Ascending aorta (tissue), 2 donors: Measurements from ENCODE around the gene ATG9B. TPM values are rescaled to one million over a fixed set of nuclear protein-coding genes. Genes with fewer than 3 reads are reported as not detected.

Experiments used
- DNase-seq, 2 donors: peaks; one replicate each; pipeline ENCODE4 v3.0.0-alpha.2; 2019; ENCODE audit warnings: low spot score in 2 of 2
- H3K27ac ChIP-seq, 2 donors: fragments of 200-600 bp; sonication (generic); one replicate each; pipeline ENCODE4 v1.5.1; 2016 to 2017; ENCODE audit warnings: mild to moderate bottlenecking in 1 of 2
- H3K27me3 ChIP-seq: fragments of 200-600 bp; sonication (generic); one replicate; pipeline ENCODE4 v1.5.1; 2017
- H3K36me3 ChIP-seq, 2 donors: fragments of 200-600 bp; sonication (generic); one replicate each; pipeline ENCODE4 v1.5.1; 2016
- H3K4me1 ChIP-seq, 2 donors: fragments of 200-600 bp; sonication (generic); one replicate each; pipeline ENCODE4 v1.5.1; 2016 to 2017; ENCODE audit warnings: mild to moderate bottlenecking in 1 of 2
- H3K4me3 ChIP-seq, 2 donors: fragments of 200-600 bp; sonication (generic); one replicate each; pipeline ENCODE4 v1.5.1; 2016 to 2017; ENCODE audit warnings: mild to moderate bottlenecking in 1 of 2
- H3K9me3 ChIP-seq, 2 donors: fragments of 200-600 bp; sonication (generic); one replicate each; pipeline ENCODE4 v1.5.1; 2016
- intact Hi-C: fragments of 100-400 bp; cut with DNase I; formaldehyde crosslinking; loops from one replicate; pipeline ENCODE4 v1.15.1; 2023
- total RNA-seq: library from RNA; depleted of rRNA; stranded (reverse); fragments of >200 nt; gene quantifications from one replicate; pipeline ENCODE4 v1.1.0, GENCODE V29; 2016
- TF ChIP-seq, protein P1 (sequence below), 3 experiments: fragments of 200-600 bp in 2 of 3; fragments of 450-650 bp in 1 of 3; sonication (generic) in 2 of 3; IDR thresholded peaks; one replicate each; pipeline ENCODE4 v1.5.1; 2016 to 2019; ENCODE audit warnings: antibody characterized with exemption in 3 of 3, mild to moderate bottlenecking in 1 of 3, moderate library complexity in 1 of 3

ATG9B gene
- total RNA-seq, 1 donor from 2014 or later, result not detected

DNA sequence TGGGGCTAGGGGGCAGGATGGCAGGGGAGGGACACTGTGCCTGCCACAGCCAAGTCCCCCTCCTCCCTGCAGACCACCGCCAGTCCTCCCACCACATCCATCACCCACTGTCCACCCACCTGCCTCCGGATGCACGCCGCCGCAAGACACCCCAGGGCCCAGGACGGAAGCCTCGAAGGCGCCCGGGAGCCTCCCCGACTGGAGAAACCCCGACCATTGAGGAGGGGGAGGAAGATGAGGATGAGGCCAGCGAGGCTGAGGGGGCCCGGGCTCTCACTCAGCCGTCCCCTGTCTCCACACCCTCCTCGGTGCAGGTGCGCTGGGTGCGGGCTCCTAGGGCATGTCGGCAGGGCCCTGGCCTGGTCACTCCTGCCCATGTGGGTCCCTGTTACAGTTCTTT lies 40.2 kb upstream of the ATG9B start:
- Histone ChIP-seq H3K36me3 (peaks cover 49 to 53% of the 10 kb centered on the region in 2 donors), H3K4me3 (no peak overlapping the region), H3K4me1 (peaks cover 15 to 27% of the 10 kb centered on the region in 2 donors), H3K27me3 (no peaks in the 10 kb centered on the region), H3K27ac (no peak overlapping the region), H3K9me3 (no peaks in the 10 kb centered on the region)
- no peak for DNase-seq
- intact Hi-C loops, result loop anchor here (5.0 kb wide), 1 partner anchor 183 kb away; the partner anchor contains the start of gene SMARCD3
- TF ChIP-seq, protein P1, sequence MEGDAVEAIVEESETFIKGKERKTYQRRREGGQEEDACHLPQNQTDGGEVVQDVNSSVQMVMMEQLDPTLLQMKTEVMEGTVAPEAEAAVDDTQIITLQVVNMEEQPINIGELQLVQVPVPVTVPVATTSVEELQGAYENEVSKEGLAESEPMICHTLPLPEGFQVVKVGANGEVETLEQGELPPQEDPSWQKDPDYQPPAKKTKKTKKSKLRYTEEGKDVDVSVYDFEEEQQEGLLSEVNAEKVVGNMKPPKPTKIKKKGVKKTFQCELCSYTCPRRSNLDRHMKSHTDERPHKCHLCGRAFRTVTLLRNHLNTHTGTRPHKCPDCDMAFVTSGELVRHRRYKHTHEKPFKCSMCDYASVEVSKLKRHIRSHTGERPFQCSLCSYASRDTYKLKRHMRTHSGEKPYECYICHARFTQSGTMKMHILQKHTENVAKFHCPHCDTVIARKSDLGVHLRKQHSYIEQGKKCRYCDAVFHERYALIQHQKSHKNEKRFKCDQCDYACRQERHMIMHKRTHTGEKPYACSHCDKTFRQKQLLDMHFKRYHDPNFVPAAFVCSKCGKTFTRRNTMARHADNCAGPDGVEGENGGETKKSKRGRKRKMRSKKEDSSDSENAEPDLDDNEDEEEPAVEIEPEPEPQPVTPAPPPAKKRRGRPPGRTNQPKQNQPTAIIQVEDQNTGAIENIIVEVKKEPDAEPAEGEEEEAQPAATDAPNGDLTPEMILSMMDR (IDR thresholded peaks at IDR 0.05), result no peak

DNA sequence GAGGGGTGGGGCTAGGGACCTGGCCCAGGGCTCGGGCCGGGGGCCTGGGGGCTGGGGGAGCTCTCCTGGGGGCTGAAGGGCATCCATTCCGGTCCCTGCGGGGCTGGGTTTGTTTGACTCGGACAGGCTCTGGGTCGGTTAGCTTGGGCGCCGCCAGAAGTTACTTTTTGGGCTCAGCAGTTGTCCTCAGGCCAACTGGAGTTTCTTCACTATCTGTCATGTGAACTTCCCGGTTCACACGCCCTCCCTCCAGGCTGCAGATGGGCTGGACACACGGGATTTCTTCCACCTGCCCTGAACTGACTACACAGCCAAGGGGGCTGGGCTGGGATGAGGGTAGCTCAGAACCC lies 38.9 kb upstream of the ATG9B start:
- no peaks in the 10 kb centered on the region for H3K27me3 ChIP-seq
- peaks cover 37 to 41% of the 10 kb centered on the region in 2 donors for H3K36me3 ChIP-seq
- peak overlapping the region; percentile 25 to 41 for H3K4me3 ChIP-seq
- intact Hi-C loops, result loop anchor here (5.0 kb wide), 1 partner anchor 184 kb away; the partner anchor contains the start of gene SMARCD3
- peaks cover 15 to 36% of the 10 kb centered on the region in 2 donors for H3K4me1 ChIP-seq
- TF ChIP-seq, protein P1 (IDR thresholded peaks at IDR 0.05), result no peak
- H3K27ac ChIP-seq, result peak overlapping the region; percentile 52 to 85
- no peak for DNase-seq
- no peaks in the 10 kb centered on the region for H3K9me3 ChIP-seq

DNA sequence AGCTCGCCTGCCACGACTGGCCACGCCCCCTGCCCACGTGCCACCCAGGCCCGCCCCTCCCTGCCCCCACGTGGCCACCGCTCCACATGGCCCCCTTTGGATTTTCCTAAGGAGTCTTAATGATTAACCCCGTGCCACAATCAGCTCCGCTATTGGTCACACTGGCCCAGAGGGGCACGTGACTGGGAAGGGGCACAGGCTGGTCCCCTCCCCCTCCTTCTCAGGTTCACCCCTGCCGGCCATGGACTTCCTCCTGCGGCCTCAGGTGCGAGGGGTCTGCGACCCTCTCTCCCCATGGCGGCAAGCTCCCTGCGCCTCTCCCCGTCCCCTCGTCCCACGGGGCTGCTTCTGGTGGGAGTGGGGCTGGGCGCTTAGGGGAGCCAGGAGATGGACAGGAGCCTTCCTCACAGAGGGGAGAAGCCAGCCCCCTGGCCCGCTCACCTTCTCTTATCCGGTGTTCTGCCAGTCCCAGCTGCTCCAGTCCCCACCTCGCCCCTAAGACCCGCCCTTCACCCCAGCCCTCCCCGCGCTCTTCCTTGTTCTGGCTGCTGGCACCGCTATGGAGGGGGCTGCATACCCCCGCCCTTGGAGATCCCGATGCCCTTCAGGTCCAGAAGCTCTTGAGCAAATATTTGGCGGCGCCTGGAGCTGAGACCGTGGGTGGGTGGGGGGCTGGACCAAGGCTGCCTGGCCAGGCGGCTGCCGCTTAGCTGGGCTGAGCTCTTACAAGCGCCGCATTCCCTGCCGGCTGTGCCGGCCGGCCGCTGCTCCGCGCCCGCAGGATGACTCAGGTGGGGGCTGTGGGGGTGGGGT lies 38.3 kb upstream of the ATG9B start:
- TF ChIP-seq, protein P1 (IDR thresholded peaks at IDR 0.05), result no peak
- Histone ChIP-seq H3K36me3 (peaks cover 31 to 35% of the 10 kb centered on the region in 2 donors), H3K4me3 (peak overlapping the region; percentile 25 to 41), H3K9me3 (no peaks in the 10 kb centered on the region), H3K4me1 (peaks cover 15 to 37% of the 10 kb centered on the region in 2 donors), H3K27me3 (no peaks in the 10 kb centered on the region), H3K27ac (peak overlapping the region; percentile 85 to 95)
- intact Hi-C loops, result loop anchor here (5.0 kb wide), 1 partner anchor 185 kb away; the partner anchor contains the start of gene SMARCD3
- no peak for DNase-seq

DNA sequence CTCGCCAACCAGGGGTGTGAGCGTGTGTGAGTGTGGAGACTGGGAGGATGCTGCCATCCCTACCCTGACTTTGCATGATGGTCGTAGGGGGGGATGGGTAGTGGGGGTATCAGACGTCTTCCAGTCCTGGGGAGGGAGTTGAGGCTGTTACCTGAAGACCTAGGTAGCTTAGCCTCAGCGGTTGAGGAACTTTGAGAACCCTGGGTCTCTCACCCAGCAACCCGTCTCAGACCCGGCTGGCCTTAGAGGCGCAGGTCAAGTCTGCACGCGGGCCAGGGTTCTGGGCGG lies 37.8 kb upstream of the ATG9B start:
- Histone ChIP-seq H3K27ac (peak overlapping the region; percentile 85 to 95), H3K36me3 (peaks cover 27 to 29% of the 10 kb centered on the region in 2 donors), H3K9me3 (no peaks in the 10 kb centered on the region), H3K27me3 (no peaks in the 10 kb centered on the region), H3K4me3 (peak overlapping the region; percentile 25 to 41), H3K4me1 (peaks cover 18 to 40% of the 10 kb centered on the region in 2 donors)
- DNase-seq, result no peak
- TF ChIP-seq, protein P1 (IDR thresholded peaks at IDR 0.05), result no peak
- intact Hi-C loops, result loop anchor here (5.0 kb wide), 1 partner anchor 185 kb away; the partner anchor contains the start of gene SMARCD3

DNA sequence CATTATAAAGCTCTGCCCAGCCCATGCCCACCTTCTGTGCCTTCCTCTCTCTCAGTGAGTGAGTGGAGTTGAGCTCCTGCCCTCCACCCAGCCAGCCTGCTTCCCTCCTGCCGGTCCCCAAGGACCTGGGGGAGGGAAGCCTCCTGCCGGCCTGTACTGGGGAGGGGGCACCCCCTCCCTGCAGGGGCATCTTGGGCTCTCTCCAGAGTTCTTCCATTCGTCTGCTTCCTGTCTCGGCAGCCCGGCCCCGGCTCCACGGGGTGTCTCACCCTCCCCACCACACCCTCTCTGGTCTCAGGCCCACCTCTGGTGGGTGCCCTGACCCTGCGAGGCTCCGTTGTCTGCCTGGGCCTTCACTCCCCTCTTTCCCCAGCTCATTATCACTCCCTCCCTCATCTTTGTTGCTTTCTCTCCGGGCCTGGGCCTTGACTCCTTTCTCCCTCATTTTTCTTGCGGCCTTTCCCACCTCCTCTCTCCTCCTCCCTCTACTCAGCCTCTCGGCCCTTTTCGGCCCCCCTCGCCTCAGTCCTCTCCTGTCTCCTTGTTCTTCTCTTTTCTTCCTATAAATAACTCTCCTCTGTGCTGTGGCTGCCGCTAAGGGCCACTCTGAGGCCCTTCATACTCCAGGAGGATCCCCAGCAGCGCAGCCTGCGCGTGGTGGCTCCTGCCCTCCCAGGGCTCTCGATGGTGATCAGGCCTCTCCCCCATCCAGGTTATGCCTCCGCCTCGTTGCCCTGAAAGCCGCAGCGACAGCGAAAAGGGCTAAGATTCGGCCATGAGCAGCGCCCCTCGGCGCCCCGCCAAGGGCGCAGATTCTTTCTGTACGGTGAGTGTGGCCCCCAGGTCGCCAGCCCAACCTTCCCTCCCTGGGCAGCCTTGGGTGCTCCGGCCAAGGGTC lies 37.2 kb upstream of the ATG9B start:
- Histone ChIP-seq H3K9me3 (no peaks in the 10 kb centered on the region), H3K4me1 (peaks cover 21 to 44% of the 10 kb centered on the region in 2 donors), H3K27me3 (no peaks in the 10 kb centered on the region), H3K4me3 (peak overlapping the region; percentile 92 to 95), H3K36me3 (peaks cover 21 to 23% of the 10 kb centered on the region in 2 donors), H3K27ac (peak overlapping the region; percentile 85 to 95)
- DNase-seq, result no peak
- TF ChIP-seq, protein P1 (IDR thresholded peaks at IDR 0.05), result no peak
- intact Hi-C loops, result loop anchor here (2.0 to 5.0 kb wide), 2 partner anchors 49 to 186 kb away; partner anchors contain the start of gene SMARCD3
